AG09309 (cell line): Measurements from ENCODE around the gene NEU4.
"Not testable (repeated sequence)": the region's sequence is repeated elsewhere in the genome, so short reads cannot be mapped to it uniquely, and the experiment has no call there.

Experiments
- DNase-seq: peaks from one replicate; pipeline ENCODE4 v3.0.0-alpha.2; 2010; ENCODE audit warnings: low read depth
- H3K4me3 ChIP-seq: 2 replicates; pipeline ENCODE4 v1.5.1; 2011; ENCODE audit warnings: mild to moderate bottlenecking, low read depth, low read length, moderate library complexity; ENCODE audit not compliant: control insufficient read depth
- TF ChIP-seq, protein P1 (sequence below): IDR thresholded peaks from 2 replicates; pipeline ENCODE4 v1.5.1; 2011; ENCODE audit warnings: mild to moderate bottlenecking, low read depth, low read length, inconsistent platforms; ENCODE audit not compliant: insufficient read depth, control insufficient read depth; ENCODE audit errors: missing control alignments

NEU4 gene

DNA sequence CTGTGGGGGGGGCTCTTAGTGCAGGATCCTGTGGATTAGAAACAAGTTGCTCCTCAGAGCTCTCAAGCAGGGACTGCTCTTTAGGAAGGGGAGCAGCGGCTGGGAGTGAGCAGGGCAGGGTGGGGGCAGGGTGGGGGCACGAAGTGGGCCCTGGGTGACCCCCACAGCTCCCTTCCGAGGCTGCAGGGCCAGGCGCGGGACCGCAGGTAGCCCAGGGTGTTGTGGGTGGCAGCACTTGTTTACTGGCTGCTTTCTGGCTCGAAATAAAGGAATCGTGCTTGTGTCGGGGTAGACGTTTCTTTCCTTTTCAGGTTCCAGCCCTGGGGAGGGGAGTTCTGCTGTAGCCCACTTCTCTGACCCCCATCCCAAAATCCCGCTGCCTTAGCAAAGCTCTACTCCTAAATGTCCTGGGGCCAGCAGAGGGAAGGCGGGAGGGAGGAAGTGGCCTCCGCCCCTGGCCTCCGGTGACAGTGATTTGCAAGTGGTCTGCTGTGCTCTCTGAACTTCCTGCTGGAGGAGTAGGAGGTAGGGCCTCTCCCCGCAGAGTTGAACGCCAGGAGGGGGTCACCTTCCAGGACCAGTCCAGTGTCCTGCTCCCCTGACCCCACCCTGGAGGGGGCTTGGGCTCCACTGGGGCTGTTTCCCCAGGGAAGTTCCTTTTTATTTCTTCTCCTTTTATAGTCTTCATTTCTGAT, 8.3 kb downstream of the NEU4 start:
- H3K4me3 ChIP-seq = no peak overlapping the region
- TF ChIP-seq, protein P1, sequence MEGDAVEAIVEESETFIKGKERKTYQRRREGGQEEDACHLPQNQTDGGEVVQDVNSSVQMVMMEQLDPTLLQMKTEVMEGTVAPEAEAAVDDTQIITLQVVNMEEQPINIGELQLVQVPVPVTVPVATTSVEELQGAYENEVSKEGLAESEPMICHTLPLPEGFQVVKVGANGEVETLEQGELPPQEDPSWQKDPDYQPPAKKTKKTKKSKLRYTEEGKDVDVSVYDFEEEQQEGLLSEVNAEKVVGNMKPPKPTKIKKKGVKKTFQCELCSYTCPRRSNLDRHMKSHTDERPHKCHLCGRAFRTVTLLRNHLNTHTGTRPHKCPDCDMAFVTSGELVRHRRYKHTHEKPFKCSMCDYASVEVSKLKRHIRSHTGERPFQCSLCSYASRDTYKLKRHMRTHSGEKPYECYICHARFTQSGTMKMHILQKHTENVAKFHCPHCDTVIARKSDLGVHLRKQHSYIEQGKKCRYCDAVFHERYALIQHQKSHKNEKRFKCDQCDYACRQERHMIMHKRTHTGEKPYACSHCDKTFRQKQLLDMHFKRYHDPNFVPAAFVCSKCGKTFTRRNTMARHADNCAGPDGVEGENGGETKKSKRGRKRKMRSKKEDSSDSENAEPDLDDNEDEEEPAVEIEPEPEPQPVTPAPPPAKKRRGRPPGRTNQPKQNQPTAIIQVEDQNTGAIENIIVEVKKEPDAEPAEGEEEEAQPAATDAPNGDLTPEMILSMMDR = no peak
- DNase-seq = no peak

GRCh38 chr2:241817821-241818215, 8.8 kb downstream of the NEU4 start:
- not testable (repeated sequence) for H3K4me3 ChIP-seq, DNase-seq

DNA sequence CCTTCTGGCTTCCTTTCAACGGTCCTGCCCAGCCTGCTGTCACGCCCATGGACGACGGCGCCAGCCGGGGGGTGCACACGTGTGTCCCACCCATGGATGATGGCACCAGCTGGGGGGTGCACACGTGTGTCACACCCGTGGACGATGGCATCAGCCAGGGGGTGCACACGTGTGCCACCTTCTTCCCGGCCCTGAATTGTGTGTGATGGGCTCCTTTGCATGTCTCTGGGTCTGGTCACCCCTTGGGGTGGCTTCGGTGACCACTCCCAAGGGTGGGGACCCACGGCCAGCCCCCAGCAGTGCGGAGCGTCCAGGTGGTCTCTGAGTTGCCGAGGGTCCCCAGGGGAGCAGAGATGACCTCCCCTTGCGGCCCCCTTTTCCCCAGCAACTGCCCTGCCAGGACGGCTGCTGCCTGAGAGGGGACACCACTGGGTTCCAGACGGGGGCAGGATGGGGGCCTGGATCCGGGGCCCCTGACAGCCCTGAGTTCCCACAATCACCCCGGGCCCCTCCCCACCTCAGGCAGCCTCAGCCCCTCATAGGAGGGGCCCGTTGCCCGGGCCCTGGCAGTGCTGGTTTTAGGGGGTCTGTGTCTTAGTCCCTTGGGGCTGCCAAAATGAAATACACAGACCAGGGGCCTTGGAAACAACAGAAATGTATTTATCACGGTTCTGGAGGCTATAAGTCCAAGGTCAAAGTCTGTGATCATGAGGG, 9.4 kb downstream of the NEU4 start:
- TF ChIP-seq, protein P1 = no peak
- DNase-seq = no peak
- no peak overlapping the region for H3K4me3 ChIP-seq

DNA sequence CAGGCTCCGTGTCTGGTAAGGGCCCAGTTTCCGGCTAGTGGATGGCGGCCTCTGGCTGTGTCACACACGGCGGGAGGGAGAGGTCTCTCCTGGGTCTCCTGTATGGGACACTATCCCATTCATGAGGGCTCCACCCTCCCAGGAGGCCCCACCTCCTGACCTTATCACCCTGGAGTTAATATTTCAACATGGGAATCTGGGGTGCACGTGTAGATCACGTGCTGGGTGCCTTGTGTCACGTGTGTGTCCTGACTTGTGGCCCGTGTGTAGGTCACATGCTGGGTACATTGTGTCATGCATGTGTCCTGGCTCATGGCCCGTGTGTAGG, 9.9 kb downstream of the NEU4 start:
- DNase-seq = no peak
- H3K4me3 ChIP-seq = no peak overlapping the region
- TF ChIP-seq, protein P1 = no peak

GRCh38 chr2:241819947-241820624, 11.1 kb downstream of the NEU4 start:
- not testable (repeated sequence) for H3K4me3 ChIP-seq, DNase-seq

DNA sequence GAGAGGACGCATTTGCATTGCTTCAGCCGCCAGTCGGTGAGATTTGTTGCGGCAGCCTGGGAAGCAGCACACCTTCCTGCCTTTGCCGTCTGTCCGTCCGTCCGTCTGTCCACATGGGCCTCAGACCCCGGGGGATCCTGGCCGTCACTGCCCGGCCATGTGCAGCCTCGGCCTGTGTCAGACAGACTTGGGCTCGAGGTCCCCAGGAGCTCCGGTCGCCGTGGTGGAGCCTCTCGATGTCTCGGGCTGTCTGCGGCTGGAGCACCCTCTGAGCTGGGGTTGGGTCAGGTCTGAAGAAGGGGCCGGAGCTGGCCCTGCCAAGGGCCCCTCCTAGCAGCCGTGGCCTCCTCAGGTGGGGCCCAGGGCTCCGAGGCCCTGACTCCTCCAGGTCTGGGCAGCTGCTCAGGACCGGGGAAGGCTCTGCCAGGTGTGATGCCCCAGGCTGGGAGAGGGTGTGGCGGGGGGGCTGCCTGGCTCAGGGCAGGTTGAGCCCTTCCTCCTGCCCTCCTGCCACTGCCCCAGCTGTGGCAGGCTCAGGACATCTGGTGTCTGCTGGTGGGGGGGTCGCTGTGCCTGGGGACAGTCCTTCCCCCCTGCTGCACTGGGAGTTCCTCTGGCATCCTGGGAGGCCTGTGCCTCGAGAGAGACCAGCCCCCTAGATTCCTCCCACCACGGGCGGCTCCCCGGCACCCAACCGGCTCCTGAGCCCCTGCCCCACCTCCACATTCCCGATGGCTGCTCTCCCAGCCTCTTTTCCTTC, 11.8 kb downstream of the NEU4 start:
- H3K4me3 ChIP-seq = no peak overlapping the region
- TF ChIP-seq, protein P1 = no peak
- DNase-seq = no peak

GRCh38 chr2:241821460-241822263, 12.7 kb downstream of the NEU4 start:
- DNase-seq = no peak
- no peak overlapping the region for H3K4me3 ChIP-seq
- TF ChIP-seq, protein P1 = no peak
